ENCODE data around the gene AANAT. TPM values are rescaled to one million over a fixed set of nuclear protein-coding genes. Genes with fewer than 3 reads are reported as not detected.

Gene AANAT
- total RNA-seq, 4 donors from 2014 or later = not detected

DNA sequence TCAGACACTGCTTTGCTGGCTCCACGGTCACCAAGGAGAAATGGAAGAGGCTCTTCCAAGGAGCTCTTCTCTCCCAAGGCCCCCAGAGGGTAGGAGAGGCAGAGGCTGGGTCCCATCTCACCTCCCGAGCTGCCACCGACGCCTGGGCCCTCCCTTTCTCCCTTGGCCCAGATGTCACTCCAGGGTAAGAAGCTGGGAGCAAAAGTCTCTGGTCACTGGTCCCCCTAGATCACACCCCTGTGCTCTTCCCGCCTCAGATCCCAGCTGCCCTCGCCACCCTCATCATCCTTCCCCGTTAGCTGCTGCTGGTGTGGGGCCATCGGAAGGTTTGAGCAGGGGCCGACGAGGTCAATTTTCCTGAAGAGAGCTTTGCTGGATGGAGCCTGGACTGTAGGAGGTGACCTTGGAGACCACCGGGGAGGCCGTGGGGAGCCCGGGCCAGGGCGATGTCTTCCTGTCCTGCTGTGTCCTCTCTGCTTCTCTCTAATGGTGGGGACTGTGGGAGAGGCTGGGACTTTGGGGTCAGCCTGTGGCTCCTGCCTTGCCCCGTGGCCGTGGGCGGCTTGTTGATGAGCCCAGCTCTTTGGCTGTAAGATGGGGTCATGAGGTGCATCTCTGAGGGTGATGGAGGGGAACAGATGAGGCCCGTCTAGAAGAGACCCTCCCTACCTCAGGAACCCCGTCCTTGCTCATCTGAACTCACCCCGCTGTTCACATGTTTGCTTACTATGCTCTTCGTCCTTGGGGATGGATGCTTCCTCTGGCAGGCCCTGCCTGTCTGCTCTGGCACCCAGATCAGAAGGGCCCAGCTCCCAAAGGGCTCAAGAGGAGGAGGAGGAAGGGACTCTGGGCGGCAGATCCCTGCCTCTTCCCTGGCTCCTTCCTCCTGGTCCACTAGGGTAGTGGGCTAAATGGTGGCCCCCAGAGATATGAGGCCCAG lies 45.2 kb downstream of the AANAT start:
- TF ChIP-seq, protein P1, sequence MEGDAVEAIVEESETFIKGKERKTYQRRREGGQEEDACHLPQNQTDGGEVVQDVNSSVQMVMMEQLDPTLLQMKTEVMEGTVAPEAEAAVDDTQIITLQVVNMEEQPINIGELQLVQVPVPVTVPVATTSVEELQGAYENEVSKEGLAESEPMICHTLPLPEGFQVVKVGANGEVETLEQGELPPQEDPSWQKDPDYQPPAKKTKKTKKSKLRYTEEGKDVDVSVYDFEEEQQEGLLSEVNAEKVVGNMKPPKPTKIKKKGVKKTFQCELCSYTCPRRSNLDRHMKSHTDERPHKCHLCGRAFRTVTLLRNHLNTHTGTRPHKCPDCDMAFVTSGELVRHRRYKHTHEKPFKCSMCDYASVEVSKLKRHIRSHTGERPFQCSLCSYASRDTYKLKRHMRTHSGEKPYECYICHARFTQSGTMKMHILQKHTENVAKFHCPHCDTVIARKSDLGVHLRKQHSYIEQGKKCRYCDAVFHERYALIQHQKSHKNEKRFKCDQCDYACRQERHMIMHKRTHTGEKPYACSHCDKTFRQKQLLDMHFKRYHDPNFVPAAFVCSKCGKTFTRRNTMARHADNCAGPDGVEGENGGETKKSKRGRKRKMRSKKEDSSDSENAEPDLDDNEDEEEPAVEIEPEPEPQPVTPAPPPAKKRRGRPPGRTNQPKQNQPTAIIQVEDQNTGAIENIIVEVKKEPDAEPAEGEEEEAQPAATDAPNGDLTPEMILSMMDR (IDR thresholded peaks at IDR 0.05; ENCODE audit: low read depth) = no peak

DNA sequence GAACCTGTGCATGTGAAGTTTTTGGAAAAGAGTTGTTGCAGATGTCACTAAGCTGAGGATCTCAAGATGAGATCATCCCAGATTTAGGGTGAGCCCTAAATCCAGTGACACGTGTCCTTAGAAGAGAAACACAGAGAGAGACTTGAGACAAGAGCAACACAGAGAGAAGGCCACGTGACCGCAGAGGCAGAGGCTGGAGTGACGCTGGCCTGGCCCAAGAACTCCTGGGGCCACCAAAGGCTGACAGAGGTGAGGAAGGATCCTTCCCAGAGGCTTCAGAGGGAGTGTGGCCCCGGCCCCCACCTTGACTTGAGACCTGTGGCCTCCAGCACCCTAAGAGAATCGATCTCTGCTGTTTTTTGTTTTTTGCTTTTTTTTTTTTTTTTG lies 45.9 kb downstream of the AANAT start:
- TF ChIP-seq, protein P1 (IDR thresholded peaks at IDR 0.05; ENCODE audit: low read depth) = no peak

DNA sequence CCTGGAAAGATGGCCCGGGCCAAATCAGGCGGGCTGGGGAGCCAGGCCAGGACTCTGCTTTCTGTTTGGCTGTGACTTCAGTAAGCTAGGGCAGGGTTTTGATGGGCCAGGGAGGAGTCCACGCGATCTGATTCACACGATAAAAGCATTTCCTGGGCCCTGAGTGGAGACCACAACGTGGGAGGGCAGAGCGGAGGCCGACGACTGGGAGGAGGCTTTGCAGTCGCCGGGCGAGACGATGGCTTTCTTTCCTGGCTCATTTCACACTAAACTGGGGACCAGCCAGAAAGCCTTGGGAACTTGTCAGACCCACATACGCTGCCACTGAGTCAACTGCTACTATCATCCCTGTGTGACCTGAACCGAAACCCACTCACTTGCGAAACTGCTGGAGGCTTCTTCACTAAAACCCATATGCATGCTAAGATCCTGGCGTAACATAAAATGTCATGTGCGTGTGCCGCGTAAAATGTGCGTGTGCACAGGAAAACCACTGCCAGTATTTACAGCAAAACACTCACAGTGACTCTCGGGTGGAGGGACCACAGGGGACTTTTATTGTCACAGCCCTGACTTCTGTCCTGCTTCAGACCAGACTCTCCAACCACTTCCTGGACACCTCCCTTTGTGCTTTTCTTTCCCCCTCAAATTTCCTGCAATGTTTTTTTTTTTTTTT lies 48.0 kb downstream of the AANAT start:
- TF ChIP-seq, protein P1 (IDR thresholded peaks at IDR 0.05; ENCODE audit: low read depth) = no peak

DNA sequence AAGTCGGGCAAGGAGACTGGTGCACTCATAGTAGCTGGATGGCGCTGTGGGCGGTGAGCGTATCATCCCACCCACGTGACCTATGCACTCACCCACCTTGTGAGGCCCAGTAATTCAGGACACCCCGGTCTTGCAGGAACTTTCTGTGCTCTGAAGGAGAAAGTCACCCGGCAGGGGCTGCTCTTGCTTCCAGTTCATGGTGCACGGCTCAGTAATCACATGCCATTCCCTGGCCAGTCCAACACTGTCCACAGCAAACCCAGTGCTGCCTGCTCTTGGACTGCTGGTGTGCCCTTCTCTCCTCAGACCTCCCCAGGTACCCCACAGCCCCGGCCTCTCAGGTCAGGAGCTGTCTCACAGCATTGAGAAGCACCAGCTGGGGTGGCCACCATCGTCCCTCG lies 50.2 kb downstream of the AANAT start:
- TF ChIP-seq, protein P1 (IDR thresholded peaks at IDR 0.05; ENCODE audit: low read depth) = no peak

DNA sequence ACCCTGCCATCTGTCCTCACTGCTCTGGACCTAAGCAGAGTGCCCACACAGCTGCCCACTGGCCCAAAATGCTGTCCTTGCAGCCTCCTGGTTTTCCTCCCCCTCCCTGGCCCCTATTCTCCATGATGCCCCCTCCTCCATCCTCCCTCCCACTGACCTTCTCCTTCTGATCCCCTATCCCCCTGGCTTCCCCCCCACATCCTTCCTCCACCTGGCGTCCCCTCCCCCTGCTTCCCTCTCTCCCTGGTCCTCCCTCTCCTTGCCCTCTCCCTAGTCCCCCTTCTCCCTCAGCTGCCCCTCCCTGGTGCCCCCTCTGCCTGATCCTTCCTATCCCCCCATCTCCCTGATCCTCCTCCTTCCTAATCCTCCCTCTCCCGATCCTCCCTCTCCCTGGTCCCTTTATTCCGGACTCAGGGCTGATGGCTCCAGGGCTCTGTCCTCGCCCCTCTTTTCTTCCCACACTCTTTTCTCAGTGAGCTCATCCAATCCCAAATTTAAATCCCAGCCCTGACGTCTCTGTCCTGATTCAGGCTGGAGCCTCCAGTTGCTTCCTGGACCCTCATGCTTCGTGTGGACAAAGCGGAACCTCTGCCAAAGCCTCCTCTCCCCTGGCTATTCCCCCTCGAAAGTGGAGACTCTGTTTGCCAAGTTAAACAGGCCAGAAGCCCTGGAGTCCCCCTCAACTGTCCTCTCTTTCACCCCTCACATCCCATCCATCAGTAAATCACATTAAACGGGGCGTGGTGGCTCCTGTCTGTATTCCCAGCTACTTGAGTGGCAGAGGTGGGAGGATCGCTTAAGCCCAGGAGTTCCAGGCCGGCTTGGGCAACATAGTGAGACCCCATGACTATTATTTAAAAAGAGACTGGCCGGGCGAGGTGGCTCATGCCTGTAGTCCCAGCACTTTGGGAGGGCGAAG lies 51.9 kb downstream of the AANAT start:
- TF ChIP-seq, protein P1 (IDR thresholded peaks at IDR 0.05; ENCODE audit: low read depth) = no peak

Other genes starting within 250 kb of the AANAT start
- 10 to 100 TPM in 3 of 4 donors, 1 to 10 TPM in 1; 8.1 to 67.1 (median 23.9) TPM for gene RNF157, start 227.1 kb upstream of the AANAT start, total RNA-seq
- gene UBALD2, start 202.3 kb upstream of the AANAT start, total RNA-seq = 10 to 100 TPM; 12.6 to 21.9 (median 15.0) TPM
- 1 to 10 TPM in 3 of 4 donors, under 1 TPM in 1; 0.33 to 2.2 (median 1.4) TPM for gene QRICH2, start 159.3 kb upstream of the AANAT start, total RNA-seq
- gene PRPSAP1, start 113.7 kb upstream of the AANAT start, total RNA-seq = 100 to 1,000 TPM in 1 of 4 donors, 10 to 100 TPM in 3; 64.4 to 104 (median 71.2) TPM
- 10 to 100 TPM in 1 of 4 donors, 1 to 10 TPM in 3; 1.3 to 11.6 (median 7.6) TPM for gene SPHK1, start 83.0 kb upstream of the AANAT start, total RNA-seq
- gene UBE2O, start 14.5 kb upstream of the AANAT start, total RNA-seq = 10 to 100 TPM in 3 of 4 donors, 1 to 10 TPM in 1; 7.2 to 14.3 (median 12.6) TPM
- 10 to 100 TPM; 23.2 to 68.0 (median 37.2) TPM for gene RHBDF2, start 33.8 kb downstream of the AANAT start, total RNA-seq
- 10 to 100 TPM; 29.9 to 48.6 (median 40.3) TPM for gene CYGB, start 70.1 kb downstream of the AANAT start, total RNA-seq
- gene PRCD, start 72.4 kb downstream of the AANAT start, total RNA-seq = 10 to 100 TPM in 3 of 4 donors, 1 to 10 TPM in 1; 8.0 to 15.6 (median 11.3) TPM
- gene ST6GALNAC2, start 118.3 kb downstream of the AANAT start, total RNA-seq = 10 to 100 TPM in 2 of 4 donors, 1 to 10 TPM in 2; 4.2 to 18.0 (median 12.7) TPM
- gene ST6GALNAC1, start 176.2 kb downstream of the AANAT start, total RNA-seq = 1 to 10 TPM in 3 of 4 donors, under 1 TPM in 1; 0.51 to 1.8 (median 1.5) TPM
- 100 to 1,000 TPM; 124 to 243 (median 165) TPM for gene MXRA7, start 243.4 kb downstream of the AANAT start, total RNA-seq

All from subcutaneous adipose tissue (tissue), 4 donors.